GM18502 (cell line): Measurements from ENCODE around the gene PTPN3.

Source experiments
- ATAC-seq: cut with Tn5 transposase; IDR thresholded peaks from one replicate; pipeline ENCODE4 v1.9.1; 2021; ENCODE audit warnings: mild to moderate bottlenecking; ENCODE audit not compliant: unreplicated experiment, poor library complexity

Gene PTPN3

DNA sequence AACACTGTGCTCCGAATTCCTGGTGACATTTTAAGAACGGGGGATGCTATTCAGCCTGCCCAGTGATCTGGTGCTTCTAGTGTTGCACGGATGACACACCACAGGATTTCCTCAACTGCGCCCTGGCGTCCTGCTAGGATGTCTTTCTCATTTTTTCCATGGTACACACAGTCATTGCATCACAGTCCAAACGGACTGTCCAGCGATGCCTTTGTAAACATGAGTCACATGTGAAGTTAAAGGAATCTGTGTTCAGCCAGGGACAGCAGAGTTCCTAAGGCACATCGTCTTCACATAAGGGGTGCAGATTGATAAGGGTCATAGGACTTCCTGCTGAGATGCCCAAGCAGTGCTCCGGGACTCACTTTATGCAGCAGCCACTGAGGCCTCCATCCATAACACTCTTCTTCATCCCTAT lies 9.3 kb upstream of the PTPN3 start:
- ATAC-seq: no peak

DNA sequence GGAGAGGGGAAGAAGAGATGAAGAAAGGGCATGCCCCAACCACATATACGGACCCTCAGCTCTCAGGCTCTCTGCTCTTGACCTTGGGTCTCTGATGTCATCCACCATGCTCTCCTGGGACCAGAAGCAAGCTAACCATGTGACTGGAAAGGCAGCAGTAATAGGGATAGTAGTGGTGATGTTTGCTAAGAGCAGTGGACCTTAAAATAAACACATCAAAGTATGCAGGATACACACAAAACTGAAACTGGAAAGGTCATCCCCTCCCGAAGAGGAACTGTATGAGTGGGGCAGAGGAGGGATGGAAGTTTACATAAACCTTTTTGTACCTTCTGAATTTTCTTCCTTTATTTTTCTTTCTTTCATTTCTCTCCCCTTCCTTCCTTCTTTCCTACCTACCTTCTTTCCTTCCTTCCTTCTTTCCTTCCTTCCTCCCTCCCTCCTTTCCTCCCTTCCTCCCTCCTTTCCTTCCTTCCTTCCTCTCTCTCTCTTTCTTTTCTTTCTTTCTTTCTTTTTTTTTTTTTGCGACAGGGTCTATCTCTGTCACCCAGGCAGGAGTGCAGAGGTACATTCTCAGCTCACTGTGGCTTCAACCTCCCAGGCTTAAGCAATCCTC lies 8.1 kb upstream of the PTPN3 start:
- no peak for ATAC-seq

DNA sequence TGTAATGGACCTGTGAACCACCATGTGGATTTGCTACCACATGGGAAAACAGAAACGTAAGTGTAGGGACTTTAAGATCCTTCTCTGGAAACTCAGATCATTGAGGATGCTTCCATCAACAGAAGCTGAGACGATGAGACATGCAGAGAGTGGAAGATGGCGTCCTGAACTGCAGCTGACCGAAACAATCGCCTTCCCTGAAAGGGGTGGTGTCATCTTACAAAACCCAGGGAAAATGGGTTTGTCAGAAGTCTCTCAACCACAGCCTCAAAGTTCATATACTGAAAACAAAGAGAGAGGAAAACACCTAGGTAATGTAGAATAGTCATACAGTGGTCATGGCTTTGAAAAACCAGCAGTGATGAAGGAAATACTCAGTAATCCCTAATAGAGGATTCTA lies 6.6 kb upstream of the PTPN3 start:
- ATAC-seq: no peak

DNA sequence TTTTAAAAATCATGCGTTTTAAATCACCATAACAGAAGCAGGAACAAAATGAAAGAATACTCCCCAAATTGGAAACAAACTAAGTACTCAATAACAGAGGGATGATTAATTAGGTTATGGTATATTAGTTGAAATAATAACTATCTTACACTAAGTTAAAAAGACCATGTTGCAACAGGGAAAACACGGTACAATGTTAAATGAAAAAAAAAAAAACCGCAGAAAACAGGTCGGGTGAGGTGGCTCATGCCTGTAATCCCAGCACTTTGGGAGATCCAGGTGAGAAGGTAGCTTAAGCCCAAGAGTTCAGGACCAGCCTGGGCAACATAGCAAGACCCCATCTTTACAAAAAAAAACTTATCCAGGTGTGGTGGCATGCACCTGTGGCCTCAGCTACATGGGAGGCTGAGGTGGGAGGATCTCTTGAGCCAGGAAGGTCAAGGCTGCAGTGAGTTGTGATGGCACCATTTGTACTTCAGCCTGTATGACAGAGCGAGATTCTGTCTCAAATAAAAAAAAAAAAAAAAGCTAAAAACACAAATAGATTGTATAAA lies 2.4 kb upstream of the PTPN3 start:
- ATAC-seq: no peak

DNA sequence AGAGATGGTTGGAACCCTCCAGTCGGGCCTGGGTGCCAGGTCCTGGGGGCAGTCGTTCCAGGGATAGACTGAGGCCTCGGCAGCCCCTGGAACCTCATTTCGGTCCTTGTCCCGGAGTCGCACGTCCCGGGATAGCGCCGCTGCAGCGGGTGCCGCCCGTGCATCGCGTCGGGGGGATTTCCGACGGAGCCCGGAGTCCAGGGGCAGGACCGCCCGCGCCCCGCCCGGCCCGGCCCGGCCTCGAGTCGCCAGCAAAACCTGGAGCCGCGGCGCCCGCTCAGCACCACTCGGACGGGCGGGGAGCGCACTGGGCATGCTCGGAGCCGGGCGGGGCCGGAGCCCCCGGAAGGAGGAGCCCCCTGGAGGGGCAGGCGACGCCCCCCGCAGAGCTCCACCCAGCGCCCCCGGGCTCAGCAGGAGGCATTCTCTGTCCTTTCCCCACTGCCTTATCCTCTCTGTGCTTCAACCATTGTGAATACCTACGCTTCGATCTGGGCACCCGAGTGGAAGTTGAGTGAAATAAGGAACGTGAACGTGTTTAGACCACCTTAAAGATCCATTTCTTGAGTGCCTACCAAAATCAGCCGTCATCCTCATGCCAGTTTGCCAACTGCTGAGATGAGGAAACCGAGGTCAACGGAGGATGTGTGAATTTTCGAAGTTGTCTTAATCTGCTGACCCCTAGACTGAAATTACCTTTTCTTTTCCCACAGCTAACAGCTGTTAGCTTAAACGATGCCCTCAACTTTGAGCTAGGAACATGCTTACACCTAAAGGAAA lies 1.7 kb upstream of the PTPN3 start:
- no peak for ATAC-seq

DNA sequence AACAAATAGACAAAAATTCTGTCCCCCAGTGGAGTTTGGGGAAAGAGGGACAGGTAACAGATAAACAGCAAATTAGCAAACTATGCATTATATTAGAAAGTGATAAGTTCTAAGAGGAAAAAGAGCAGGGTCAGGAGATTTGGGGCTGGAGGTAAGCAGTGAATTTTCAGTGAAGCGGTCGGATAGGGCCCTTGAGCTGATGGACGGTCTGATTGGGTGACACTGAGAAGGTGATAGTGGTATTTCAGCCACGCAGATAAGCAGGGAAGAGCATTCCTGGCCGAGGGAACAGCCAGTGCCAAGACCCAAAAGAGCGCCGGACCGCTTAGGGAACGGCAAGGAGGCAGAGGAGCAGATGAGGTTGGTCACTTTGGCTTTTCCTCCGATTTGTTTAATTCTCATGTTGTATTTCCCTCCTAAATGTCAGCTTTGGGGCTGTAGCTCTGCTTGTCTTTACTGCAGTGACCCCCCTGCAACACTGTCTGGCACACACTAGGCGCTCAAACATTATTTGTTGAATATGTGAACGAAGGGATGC lies 1.1 kb upstream of the PTPN3 start:
- no peak for ATAC-seq

DNA sequence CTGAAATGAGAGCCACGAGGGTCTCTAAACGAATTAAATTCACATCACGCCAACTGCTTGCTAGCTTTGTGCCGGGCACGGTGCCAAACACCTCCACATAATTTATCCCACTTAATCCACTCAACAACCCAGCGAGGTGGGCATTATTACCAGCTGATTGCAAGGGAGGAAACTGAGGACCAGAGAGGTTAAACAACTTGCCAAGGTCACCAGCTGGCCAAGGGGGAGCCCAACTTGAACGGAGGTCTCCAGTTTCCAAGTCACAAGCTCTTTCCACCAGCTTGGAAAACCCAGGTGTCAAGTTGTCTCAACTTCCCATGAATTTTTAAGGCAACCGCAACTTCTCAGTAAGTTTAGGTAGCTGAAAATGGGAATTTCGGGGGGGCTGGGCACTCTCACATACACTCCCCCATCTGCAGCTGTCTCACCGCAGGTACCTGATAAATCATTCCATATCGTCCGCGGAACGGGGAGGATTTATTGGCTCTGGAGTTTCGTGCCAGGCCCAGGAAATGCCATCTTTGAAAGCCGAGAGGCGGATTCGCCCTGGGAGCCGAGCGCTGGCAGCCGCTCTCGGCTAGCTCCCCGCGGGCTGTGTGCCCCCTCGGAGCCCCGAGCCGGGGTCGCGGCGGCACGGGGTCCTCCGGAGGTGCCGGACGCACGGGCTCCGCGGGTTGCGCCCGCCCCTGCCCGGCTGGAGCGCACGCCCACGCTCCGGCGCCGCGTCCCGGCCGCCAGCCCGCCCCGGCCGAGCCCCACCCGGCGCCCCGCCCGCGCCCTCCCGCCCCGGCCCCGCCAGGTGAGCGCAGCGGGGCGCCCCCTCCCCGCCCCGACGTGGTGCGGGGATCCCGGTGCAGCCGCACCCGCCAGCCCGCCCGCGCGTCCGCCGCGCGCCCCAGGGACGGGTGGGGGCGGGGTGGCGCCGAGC lies 617 bp downstream of the PTPN3 start:
- no peak for ATAC-seq

DNA sequence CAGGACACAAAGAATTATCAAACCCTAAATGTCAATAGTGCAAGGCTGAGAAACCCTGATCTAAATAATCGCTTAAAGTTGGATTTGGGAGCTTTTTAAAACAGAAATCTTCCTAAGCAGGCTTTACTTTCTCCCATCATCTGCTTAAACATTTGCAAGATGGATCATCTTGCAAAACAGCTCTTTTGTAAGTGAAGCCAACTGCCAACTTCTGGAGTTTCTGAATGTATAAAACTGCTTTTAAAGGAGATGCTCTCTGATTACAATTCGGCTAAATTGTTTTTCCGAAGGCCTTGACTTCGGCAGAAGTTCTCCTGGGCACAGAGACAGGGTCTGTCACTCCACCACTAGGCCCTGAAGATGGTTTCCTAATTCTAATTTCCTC lies 1.3 kb downstream of the PTPN3 start:
- no peak for ATAC-seq

DNA sequence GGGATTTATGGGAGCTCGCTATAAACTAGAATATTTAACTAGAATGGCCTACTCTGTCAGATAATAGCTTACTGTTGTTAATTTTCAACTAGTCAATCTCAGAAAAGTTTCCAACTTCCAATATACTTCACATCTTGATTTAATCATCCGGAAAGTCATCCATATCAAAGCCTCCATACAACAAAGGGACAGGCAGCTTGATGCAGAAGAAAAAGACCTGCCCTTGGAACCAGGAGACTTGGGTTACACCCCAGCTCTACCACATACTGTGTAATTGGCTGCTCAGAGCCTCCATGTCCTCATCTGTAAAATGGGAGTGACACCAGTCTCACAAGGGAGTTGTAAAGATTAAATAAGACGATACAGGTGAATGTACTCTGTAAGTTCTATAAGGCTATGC lies 1.9 kb downstream of the PTPN3 start:
- no peak for ATAC-seq

DNA sequence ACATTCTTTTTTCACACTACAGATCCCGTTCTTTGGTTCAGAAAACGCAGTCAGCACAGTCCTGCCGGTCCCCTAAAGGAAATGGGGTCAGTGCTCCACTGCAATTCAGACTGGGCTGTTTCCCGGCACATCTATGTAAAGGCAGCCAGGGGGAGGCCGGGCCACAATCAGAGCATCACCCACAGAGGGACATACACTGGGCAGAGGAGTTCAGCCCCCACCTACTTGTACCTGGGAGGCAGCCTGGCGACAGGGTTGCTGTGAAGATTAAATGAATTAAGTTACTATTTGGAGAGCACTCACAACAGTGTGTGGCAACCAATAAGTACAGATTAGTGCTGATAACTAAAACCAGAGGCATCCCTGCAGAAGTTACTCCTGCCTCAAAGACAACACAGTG lies 4.5 kb downstream of the PTPN3 start:
- no peak for ATAC-seq

DNA sequence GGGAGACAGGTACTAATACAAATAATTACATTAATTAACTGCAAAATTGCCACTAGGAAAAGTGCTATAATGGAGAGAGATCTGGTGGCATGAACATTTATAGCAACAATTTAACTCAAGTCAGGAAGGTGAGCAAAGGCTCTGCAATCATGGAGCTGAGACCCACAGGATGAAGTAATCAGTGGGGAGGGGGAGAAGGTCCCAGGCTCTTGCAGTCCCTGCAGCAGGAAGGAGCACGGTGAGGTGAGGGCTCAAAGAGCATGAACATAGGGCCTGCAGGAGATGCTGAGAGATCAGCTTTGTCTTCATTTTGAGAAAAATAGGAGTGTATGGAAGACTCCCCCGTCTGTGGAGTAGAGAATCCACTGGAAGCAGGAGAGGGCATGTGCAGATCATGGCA lies 6.5 kb downstream of the PTPN3 start:
- ATAC-seq: no peak

DNA sequence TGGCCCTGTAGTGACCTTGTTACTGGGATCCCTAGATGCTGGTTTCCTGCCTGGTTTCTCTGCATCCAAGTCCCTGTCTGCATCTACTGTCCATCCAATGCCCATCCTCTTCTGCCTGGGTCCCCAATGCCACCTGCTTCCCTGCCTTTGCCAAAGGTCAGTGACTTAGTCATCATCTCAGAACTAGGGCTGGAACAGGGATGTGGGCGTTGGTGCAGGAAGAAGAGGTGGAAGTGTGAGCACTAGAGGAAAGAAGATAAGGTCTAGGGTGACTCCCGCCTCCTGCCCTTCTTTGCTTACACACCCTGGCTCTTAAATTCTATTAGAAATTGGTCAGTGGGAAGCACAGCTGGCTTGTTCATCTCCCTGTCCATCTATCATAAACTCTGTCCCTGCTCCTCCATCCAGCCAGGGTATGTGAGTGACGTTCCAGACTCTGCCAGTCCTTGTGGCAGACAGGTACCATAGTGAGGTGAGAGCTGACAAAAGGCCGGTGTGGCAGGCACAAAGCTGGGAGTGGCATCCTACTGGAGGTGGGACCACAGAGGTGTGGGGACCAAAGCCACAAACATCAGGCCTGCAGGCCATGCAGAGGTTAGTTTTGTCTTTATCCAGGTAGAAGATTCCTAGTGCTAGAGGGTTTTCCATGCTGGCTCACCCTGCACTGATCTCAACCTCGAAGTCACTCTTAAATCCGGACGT lies 9.2 kb downstream of the PTPN3 start:
- no peak for ATAC-seq

DNA sequence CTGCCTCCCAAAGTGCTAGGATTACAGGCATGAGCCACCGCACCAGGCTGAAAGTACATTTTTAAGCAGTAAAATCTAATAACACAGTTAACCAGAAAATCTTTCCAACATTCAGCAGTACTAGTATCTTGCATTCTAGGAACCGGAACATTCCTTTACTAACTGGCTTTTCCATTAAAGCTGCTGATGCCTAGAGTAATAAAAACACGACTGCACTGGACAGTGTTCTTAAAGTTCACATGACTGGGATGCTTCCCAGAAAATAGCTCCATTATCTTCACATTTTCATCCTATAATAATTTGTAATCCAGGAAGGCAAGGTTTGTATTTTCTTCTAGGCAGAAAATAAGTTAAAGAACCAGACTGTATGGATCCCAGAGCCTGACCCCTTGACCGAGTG lies 9.8 kb downstream of the PTPN3 start:
- no peak for ATAC-seq

DNA sequence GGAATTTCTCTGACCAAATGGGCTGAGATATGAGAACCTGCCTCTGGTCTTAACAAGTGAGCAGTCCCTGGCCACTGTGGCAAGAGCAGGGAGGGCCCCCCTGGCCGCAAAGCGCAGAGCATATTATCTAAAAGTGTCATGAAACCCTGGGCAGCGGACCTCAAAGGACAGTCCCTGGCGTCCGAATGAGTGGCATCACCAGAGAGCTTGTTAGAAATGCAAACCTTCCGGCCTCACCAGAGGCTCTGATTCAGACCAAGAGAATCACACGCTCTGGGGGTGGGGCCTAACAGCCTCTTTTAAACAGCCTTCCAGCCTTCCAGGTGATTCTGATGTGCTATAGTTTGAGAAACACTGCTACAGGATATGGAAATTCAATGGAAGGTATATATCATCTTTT lies 10.9 kb downstream of the PTPN3 start:
- no peak for ATAC-seq

DNA sequence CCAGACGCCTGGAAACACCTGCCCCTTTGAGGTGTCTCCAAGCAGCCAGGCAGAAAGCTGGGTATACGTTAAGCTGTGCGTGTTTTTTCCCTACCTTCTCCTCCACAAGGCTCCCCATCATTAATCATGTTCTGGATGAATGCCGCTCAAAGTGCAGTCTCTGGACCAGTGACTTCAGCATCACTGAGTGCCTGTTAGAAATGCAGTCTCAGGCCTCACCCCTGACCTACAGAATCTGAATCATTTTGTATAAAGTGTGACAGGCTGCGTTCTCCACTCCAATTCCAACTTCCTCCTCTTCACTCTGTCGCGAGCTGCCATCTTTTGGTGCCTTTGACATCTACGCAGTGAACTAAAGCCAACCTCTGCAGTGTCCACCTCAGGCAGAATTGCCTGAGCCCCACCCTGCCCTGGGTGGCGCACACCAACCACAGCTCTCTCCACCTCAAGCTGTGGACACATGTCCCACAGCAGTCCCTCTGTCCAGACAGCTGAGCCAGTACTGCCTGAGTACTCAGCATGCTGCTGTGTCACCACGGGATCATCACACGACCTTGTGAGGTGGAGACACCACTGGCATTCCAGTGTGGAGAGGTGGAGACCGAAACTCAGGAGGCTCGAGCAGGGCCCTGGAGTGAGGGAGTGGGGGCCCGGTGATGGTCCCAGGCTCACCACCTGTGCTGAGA lies 14.2 kb downstream of the PTPN3 start:
- ATAC-seq: no peak

DNA sequence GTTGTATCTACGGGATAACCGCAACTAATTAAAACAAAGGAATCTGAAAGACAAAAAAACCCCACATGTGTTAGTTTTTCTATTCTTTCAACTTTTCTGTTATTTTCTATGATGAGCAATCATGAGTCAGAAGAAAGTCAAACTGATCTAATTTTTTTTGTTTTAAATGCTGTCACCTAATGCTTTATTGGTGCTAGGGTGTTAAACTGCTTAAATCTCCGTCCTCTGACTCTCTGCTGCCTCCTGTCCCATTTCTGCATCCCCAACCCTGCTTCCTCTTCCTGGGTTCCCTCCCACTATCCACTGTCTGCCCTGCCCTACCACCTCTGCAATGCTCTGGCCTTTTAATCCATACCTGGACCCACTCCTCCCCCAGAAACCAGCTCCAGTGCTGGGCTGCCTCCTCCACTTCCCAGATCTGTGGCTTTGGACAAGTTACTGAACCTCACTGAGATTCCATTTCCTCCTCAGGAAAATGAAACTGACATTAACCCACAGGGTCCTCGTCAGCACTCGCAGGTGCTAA lies 15.7 kb downstream of the PTPN3 start:
- no peak for ATAC-seq

DNA sequence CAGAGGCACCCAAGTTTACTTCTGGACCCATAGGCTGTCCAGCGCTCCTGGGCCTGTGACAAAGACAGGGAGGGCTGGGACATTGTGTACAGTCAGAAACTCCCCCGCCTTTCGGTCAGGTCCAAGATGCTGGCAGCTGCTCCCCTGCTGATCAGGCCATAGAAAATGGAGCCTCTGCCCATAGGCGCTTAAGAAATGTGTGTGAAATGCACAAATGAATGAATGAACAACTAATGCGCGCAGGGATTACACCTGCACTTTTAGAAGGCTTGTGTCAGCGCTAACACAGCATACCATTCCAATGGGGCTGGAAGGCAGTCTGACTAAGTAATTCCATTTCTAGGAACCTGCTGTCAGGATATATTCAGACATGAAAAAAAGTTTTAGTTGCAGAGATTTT lies 16.3 kb downstream of the PTPN3 start:
- ATAC-seq: no peak

DNA sequence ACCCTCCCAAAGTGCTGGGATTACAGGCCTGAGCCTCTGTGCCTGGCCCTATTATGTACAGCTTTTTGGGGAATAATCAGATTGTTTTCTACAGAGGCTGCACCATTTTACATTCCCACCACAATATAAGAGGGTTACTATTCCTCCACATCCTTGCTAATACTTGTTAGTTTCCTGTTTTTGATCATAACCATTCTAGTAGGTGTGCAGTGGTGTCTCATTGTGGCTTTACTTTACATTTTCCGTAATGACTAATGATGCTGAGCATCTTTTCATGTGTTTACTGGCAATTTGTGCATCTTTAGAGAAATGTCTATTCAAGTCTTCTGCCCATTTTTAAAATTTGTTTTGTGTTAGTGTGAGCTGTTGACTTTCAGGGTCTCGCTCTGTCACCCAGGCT lies 18.3 kb downstream of the PTPN3 start:
- ATAC-seq: no peak

DNA sequence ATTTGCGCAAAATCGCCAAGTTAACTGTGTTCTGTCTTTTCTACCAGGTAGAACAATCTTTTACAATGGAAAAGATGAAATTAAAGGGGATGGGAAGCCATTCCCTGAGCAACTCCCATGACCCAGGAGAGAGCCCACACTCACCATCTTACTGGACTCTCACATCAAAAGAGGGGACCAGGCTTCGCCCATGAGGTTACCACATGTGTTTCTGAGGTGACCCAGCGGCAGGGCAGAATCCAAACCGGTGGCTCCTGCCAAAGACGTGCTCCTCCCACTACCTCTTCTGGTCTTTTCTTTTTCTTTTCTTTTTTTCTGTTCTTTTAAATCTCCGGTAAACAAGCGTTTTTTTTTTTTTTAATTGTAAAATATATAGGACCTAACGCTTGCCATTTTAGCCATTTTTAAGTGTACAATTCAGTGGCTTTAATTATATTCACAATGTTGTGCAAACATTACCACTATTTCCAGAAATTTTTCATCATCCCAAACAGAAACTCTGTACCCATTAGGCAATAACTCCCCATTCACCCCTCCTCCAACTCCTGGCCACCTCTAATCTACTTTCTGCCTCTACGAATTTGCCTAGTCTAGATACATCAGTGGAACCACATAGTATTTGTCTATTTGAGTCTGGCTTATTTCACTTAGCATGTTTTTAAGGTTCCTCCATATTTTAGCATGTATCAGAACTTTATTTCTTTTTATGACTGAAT lies 19.3 kb downstream of the PTPN3 start:
- no peak for ATAC-seq
